Stimulated activated CD4-positive, alpha-beta T cell treated with anti-CD3 and anti-CD28 coated beads, Interleukin-15, amount 100 ng/mL, for 1 hour (primary cell): Measurements from ENCODE around the gene GGT6.

Experiments used
- DNase-seq, 2 donors: peaks; one replicate each; pipeline ENCODE4 v3.0.0-alpha.2; 2020; ENCODE audit warnings: low read depth in 1 of 2, low spot score in 1 of 2

GGT6 gene

DNA sequence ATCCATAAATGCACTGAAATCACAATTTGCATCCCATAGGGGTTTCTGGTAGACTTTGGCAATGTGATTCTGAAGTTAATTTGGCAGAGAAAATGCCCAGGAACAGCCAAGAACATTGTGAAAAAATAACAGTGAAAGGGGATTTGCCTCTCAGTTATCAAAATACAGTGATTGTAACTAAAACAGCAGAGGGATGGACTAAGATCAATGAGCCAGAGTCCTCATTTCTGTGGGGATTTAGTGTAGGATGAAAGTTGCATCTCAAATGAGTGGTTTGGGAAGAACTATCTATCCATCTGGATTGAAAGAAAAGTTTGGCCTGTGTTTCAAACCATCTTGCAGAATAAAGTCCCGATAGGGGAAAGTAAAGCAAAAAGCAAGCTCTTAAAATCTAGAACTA lies 33.2 kb downstream of the GGT6 start:
- no peak for DNase-seq

DNA sequence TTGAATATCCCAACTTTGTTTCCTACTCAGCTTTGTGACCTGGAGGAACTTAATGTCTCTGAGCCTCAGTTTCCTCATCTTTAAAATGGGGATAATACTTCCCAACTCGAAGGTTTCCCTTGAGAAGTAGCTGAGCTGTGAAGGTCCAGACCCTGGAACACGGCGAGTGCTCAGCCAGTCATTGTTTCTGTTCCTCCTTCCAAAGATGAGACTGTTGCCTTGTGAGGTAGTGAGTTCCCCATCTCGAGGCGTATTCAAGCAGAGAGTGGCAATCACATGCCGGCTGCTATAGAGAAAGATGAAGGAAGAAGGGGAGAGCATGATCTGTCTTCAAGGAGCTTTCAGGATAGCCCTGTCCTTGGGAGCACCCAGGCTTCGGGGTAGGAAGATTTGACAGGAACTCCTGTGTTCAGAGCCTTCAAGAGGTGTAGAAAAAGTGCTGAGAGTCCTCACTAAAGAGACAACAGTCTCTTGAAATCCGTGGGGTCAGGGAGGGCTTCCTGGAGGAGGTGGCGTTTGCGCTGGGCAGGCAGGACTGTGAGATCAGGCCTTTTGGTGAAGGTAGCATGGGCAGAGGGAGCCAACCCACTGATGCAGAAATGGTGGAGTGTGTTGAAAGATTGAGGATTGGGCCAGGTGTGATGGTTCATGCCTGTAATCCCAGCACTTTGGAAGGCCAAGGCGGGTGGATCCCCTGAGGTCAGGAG lies 34.5 kb downstream of the GGT6 start:
- no peak for DNase-seq

DNA sequence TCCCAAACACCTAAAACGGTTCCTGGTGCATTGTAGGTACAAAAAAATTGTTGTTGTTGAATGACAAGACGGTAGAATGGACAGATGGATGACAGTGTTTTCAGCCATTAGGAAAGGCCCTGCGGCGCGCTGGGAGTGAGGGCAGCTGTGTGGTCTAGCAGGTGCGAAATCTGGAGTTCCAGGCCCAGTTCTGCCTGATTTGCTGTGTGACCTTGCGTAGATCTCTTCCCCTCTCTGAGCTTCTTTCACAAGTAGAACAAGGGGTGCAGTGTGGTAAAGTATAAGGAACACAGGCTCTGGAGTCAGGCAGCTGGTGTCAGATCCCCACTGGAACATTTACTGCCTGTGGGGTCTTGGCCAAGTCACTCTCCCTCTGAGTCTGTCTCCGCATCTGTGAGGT lies 36.4 kb downstream of the GGT6 start:
- no peak for DNase-seq

DNA sequence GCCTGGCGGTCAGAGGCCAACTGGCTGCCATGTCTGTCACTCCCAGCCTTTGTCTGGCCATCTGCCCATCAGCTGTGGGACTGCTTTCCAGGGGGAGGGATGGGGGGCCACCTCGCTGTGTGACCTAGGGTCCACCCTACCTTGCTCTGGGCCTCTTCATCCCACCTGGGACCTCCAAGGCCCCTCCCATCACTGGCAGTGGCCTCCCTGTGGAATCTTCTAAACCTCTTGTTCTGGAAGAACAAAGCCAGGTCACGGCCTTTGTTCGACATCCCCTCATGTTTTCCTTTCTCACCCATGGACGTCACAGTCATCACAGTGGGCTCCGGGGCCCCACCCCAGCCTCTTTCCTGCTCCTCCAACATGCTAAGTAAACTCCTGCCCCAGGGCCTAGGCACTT lies 37.7 kb downstream of the GGT6 start:
- DNase-seq = no peak

DNA sequence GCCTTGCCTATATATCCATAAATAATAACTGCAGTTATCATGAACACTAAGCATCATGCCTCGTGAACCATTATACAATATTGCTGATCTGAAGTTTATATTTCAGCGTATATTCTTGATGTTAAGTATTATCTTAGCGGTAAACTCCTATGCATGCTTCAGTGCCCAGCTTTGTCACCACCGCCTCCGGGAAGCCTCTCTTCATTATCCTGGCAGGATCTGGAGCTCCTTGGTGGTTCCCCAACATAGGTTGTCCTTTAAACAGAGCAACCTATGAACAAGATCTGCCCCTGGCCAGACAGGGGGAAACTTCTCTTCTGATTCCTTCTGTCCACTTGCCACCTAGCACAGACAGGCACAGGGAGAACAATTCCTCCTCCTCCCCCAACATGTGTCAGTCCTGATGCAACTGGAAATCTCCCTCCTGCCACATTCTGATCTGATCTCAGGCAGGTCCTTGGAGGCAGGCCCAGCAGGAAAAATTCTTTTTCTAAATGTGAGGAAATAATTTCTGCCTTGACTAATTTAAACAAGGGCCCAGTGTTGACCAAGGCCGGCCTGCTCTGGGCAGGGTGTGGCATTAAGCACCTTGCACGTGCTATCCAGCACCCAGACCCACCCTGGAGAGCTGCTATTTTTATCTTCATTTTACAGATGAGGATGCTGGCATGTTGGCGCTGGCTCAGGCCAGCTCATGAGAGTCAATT lies 39.3 kb downstream of the GGT6 start:
- no peak for DNase-seq

DNA sequence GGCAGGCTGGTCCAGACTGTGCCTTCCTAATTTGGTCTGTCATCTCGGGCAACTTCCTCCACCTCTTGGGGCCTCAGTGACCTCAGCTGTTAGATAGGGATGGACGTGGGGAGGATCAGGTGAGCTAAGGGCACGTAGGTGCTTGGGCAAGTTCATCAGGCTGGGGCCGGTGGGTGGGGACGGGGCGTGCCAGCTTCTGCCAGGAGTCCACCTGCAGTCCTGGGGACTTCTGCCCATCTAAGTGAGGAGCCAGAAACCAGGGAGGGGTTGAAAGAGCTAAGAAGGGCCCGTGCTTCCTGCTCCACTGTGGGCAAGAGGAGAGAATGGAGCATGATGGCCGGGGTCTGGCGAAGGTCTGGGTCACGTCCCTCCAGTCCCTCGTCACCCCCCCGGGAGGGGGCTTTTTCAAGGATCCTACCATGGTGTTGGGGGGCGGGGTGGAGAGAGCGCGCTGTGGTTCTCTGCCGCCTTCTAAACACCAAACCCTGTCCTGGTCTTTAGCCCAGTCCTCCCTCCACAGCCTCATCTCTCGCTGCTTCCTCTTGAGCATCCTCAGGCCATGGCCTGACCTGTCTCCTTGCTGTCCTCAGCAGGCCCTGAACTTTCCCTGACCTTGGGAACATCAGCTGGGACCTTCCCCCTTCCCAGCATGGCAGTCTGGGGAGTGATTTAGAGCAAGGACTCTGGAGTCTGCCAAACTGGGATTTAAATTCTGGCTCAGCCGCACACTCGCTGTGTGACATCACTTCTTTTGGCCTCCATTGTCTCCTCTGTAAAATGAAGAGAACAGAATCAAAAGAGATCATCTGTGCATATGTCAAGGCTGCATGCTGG lies 40.1 kb downstream of the GGT6 start:
- no peak for DNase-seq

DNA sequence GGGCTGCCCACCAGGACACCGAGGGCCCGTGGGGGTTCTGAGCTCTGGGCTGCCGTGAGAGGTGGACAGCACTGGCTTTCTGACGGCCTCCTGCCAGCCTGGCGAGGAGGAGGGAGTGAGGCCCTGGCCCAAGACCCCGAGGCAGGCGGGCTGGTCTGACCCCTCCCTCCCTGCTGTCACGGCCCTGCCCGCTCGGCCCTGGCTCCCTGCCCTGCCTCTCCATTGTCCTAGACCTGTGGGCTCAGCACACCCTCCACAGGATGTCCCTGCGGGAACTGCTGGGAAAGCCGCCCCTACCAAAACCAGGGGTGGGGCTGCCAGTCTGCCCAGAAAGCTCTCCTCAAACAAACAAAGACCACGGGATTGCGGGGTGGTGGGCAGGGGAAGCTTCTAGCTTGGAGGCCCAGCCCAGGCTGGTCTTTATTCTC lies 41.0 kb downstream of the GGT6 start:
- DNase-seq = no peak

DNA sequence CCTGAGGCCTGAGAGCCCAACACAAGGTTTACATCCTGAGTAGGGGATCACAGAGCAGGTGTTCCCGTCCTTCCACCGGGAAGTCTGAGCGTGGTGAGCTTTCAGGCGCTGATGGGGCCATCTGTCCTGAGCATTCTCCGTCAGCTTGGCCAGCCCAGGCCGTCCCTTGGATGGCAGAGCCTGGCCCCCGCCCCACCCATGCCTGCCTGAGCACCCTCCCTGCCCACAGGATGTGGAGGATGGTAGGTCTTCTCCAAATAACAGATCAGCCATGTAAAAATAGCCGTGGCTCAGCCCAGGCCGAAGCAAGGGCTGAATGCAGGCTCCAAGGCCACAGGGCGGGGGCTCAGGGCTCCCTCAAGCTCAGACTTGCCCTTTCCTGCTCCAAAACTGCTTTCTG lies 41.5 kb downstream of the GGT6 start:
- no peak for DNase-seq

DNA sequence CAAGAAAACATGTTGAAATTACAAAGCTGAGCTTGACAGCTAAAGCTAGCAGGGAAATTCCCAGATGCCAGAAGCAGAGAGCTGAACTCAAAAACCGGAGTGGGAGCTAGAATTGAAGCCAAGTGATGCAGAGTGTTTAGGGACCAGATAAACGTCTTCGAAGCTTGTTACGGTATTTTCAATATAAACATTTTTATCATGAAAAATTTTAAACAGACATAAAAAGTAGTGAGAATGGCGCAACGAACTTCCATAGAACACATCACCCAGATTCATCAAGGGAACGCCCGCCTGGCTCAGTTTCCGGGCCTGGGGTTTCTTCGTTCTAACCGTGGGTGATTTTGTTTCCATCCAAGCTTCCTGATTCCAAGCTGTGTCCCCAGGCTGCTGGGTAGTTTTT lies 43.6 kb downstream of the GGT6 start:
- no peak for DNase-seq

DNA sequence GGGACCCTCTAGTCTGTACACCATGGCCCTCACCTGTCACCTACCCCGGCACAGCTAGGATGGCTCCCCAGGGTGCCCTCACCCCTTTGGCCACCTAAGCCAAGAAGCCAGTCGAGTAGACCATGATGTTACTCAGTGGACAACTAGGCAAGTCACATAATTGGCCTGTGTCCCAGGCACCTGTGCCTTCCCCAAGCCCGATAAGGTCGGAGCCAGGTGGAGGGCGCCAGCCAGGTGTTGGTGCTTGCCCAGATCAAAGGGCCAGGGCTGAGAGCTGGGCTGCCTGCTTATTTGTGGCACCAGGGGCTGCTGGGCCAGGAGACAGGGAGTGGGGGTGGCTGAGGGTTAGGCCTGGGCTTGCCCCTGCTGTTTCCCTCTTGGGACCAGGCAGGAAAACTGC lies 44.9 kb downstream of the GGT6 start:
- no peak for DNase-seq

DNA sequence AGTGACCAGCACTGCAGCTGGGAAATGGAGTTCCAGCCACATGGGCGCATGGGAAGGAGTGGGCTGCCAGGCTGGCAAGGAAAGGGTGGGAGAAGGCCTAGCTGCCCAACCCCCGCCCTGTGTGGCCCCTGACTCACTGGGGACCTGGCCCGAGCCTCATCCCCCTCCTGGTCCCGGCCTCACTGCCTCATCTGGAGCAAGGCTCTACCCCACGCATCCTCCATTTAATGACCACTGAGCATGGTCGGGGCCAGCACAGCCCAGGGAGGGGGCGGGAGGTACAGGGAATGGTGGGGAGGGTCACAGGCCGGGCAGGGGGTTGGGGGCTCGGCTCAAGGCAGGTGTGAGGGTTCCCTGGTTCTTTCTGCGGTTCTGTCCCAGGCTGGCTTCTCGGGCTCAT lies 45.6 kb downstream of the GGT6 start:
- DNase-seq = no peak

DNA sequence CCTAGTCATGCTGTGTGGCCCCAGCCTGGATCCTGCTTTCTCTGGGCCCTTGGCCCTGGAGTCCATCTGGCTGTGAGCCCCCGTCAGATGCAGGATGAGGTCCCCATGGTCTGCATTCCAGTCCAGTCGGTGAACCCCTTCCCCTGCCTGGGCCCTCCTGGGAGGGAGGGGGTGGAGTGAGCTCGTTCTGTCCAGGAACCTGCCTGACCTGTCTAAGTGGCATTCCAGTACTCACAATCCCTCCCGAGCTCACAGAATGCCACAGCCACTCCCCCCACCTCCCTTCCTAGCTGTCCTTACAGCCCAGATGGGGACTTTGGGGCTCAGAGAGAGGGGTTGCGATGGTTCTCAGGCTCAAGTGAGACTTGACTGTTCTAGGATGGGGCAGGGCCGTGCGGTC lies 46.2 kb downstream of the GGT6 start:
- no peak for DNase-seq

DNA sequence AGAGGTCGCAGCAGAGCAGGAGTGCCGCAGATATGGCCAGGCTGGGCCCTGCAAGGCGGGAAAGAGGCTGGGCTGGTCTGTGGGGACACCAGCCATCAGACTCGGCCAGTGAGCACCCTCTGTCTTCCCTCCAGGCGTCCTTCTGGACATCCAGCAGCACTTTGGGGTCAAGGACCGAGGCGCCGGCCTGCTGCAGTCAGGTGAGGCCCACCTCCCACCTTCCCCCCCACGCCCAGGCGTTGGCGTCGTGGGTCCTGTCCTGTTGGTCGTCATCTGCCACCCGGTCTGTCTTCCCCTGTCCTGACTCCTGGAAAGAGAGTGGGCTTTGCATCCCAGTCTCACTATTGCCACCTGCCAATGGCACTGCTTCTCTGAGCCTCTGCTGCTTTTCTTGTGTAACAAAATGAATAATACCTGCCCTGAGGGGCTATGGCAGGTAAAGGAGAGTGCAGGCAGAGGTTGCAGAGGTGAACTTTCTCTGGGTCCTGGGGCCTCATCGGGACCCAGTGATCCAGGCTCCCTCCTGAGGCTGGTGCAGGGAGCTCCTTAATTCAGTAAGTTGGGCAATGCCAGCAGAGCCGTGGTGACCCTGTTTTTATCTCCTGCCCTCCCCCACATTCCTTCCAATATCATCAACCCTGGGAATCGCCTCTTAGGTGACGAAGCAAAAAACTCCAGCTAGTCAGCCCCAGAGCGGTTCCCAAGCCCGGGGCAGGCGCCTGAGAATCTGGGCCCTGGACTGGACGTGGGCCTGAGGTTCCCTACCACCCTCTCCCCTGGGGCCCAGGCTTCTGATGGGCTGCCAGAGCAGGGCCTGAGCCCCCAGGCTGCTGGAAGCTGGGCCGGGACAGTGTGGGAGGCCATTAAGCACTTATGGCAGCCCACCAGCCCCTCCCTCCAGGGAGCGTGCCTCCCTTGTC lies 47.0 kb downstream of the GGT6 start:
- no peak for DNase-seq

DNA sequence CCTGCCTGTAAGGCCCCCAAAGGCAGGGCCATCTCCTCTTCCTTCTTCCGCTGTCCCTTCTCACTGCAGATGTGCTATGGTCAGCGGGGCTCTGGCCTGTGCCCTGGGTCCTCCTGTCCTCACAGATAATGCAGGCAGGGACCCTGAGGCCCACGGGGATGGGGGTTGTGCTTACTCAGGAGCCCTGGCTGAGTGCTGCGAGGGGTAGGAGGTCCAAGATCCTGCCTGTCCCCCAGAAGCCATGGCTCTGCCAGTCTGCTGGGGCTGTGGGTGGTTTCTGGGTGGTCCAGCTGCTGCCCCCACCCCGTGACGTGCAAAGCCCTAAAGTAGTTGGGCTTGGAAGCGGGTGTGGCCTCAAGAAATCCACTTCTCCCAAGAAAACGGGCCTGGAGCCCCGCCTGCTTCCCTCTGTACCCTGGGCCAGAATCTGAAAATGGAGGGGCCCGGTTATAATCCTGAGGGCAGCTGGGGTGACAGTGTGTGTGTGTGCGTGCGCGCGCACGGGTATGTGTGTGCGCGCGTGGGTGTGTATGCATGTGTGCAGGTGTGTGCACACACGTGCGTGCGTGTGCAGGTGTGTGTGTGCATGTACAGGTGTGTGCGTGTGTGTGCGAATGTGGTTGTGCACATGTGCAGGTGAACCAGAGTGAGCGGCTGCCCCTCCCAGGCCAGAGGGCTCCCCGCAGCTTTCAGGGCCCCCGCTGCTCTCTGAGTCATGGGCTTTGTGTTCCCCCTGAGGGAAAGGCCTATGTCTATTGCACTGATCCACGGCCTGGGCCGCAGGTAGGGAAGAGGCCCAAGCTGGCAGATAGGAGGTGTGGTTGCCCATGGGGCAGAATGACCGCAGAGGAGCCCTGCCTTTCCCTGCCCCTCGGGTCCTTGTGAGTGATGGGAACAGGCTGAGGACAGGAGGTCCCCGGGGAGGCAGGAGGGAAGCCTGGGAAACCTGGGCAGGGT lies 47.9 kb downstream of the GGT6 start:
- DNase-seq = no peak

DNA sequence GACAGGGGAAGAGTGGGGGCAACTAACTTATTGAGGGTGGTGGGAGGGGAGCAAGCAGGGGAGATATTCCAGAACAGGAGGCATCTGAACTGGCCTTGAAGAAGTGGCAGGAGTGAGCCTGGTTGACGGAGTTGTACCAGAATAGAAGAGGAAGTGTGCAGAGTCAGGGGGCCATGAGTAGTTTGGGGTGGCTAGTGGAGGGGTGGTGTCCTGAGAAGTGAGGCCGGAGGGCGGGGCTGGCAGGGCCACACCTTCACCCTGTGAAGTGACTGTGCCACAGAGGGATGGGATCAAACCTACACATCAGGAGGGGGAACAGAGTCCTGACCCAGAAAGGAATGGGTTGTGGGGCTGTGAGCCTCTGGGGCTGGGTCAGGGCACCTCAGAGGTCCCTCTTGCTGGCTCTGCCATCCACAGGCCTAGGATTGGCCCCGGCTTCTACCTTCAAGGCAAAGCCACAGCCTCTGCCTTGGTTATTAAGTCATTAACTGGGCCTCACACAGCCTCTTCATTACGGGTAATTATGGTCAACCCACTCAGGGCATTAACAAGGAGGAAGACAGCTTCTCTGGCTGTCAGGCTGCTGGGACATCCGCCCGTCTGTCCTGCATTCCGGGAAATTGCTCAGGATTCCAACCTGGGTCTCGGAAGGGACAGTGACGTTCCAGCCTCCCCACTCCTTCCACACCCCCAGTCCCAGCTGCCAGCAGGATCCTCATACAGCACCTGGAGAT lies 49.0 kb downstream of the GGT6 start:
- DNase-seq = no peak

DNA sequence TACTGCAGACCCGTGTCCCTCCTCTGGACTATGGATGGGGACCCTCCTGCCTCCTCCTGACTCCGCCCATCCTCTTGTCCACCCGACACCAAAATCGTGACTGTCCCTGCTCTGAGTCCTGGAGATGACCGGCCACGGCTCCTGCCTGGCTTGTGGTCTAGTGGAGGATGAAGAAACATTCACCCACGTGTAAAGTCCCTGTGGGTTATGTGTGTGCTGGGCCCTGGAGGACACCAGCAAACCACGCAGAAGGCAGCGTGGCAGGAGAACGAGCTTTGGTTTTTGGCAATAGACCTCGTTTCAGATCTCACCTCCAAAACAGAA lies 49.8 kb downstream of the GGT6 start:
- DNase-seq = no peak

DNA sequence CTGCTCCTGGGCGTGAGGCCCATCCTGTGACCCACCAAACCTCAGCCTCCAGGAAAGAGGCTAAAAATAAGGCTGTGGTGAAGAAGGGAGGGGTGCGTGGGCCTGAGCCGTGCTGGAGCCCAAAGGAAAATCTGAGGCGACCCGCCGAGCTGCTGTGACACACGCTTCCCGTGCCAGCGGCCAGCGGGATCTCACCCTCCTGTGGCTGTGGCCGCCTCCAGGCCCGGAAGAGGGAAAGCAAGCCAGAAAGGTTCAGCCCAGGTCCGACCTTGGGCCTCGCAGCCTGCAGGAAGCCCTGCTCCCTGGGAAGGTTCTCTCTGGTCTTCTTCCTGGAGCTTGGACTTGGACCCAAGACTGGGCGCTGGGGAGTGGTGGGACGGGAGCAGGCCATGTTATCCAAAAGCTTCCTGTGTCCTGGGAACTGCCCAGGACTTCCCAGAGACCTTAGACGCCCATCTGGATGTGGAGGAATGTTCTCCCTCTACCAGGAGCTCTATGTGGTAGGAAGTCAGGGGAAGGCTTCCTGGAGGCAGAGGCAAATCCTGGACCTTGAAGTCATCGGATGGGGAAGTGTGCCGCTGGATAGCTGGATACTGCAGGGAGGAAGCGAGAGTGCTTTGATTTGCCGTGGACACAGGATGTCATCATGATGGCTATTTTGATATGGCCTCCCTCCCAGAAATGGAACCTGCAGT lies 50.3 kb downstream of the GGT6 start:
- no peak for DNase-seq

DNA sequence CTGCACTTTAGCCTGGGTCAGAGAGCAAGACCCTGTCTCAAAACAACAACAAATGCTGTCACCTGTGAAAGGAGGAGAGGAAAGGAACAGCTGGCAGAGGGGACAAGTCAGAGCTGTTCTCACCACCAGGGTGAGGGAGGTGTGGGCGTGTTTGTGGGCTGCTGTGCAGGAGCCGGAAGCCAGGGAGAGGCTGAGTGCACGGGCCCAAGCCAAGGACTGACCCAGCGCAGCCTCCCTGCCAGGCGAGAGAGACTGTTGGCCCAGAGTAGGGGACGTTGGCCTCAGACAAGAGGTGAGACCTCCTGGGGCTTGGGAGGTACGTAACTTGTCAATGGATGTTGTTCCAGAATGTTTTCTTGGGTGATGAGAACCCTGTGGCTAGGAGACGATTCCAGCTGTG lies 51.0 kb downstream of the GGT6 start:
- no peak for DNase-seq

DNA sequence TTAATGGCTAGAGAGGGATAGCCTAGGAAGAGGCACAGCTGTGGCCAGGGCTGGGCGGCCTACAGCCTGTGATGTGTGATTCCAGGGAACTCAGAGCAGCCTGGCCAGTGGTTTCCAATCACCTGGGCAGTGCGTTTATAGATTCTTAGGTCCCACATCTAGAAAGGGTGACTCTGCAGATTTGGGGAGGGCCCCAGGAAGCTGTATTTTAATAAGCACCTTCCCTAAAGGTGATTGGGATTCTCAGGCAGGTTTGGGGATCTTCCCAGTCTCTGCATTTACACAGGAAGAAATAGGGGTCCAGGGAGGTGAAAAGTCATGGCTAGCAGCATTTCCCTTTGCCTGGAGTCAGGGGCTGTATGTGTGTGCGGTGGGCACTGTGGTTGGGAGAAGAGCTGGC lies 52.2 kb downstream of the GGT6 start:
- DNase-seq = no peak
